Stimulated activated CD4-positive, alpha-beta T cell treated with anti-CD3 and anti-CD28 coated beads, Interleukin-1b, Interleukin-23, amount 100 ng/mL, for 1 hour (primary cell): ENCODE measurements around the gene DPH3.

ENCODE experiments used
- DNase-seq, 2 donors: peaks; one replicate each; pipeline ENCODE4 v3.0.0-alpha.2; 2020; ENCODE audit warnings: low read depth in 2 of 2

The DPH3 gene

DNA sequence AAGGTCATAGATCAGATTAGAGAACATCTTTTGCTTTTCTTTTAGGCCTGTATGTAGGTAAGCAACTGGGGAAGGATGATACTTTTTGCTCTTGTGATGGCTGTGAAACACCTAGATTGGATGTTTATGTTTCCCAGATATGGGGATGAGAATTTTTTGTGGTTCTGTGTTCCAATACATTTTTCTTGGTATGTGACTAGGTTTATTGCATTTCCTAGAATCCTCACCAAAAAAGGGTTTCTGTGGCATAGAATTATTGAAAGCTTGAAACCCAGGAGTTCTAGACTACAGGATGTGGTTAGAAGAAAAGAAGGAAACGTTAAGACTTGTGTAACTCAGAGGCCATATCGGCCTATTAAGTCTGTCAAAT is 26.1 kb upstream of the DPH3 start:
- DNase-seq, result no peak

DNA sequence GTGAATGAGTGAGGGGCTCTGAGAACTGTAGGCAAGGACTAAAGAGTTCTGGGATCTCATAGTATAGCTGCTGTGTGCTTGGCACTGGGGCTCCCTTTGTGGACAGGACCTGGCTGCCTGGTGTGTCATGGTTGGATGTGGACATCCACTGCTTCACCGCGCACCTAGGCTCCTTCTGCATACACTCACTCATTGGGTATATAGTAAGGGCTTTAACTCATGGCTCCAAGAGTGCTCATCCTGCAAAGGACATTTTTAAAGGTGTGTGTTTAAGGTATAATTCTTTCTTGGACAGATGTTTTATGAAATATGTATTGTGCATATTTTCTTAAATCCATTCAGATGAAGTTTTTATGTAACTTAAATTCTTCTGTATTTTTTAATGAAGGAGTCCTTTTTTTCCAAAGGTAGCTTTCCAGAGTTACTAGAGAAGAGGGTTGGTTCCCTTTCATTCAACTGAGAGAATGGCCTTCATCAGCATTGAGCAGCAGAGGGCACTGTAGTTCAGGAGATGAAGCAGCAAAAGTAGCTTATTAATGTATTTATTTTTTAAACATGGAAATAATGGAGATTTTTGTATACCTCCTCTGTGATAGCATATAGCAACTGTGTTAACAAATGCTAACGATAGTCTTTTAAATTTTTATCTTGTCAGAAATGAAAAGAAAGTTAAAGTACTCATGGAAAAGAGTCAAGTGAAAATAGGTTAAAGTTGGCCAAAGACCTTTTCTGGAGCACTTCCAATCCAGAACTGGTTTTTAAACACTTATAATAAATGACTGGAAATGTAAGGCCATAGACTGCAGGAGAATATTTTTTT is 25.5 kb upstream of the DPH3 start:
- DNase-seq, result no peak

DNA sequence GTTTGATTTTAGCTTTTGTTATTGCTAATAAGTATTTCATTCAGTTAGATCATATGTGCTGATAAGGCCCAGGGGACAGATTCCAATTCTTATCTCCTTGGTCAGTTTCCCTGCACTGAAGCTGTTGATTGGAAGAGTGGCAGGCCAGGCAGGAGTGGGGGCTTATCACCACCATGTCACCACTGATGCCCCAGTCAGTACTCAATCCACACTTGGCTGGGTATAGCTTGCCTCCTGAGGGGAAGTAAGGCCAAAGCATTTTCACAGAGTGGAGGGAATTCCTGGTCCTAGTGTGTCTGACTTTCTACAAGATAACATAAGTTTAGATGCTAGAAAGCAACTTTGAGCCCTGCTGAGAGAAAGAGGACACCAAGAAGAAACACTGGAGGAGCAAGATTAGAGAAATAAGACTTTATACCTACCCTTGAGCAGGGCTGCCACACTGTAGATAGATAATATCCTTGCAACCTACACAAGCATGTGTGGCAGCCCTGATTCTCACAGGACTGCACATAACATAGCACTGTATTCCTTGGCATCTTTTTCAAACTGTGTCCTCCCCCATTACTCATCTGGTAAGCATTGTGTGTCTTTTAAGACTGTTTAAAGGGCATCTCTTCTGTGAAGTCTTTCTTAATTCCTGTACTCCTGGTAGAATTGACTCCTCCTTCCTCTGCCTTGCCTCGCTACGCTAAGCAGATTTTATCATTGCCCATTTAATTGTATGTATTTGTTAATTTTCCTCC is 24.6 kb upstream of the DPH3 start:
- no peak for DNase-seq

DNA sequence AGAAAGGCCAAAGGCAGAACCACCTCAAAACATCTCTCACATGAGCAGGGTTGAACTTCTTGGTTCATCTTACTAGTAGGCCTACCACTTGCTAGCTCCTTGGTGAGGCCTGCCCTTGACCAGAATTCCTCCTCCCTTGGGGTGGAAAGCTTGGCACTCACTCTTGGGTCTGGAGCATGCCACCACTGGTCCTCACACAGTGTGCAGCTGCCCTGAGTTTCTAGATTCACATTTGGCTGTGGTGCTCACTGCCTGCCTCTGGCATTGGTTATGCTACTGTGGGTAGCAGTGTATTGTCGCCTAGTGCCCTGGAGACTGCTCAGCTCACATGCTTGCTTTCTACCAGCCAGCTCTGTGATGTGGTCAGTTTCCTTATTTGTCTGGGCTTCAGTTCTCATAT is 23.9 kb upstream of the DPH3 start:
- DNase-seq, result no peak

DNA sequence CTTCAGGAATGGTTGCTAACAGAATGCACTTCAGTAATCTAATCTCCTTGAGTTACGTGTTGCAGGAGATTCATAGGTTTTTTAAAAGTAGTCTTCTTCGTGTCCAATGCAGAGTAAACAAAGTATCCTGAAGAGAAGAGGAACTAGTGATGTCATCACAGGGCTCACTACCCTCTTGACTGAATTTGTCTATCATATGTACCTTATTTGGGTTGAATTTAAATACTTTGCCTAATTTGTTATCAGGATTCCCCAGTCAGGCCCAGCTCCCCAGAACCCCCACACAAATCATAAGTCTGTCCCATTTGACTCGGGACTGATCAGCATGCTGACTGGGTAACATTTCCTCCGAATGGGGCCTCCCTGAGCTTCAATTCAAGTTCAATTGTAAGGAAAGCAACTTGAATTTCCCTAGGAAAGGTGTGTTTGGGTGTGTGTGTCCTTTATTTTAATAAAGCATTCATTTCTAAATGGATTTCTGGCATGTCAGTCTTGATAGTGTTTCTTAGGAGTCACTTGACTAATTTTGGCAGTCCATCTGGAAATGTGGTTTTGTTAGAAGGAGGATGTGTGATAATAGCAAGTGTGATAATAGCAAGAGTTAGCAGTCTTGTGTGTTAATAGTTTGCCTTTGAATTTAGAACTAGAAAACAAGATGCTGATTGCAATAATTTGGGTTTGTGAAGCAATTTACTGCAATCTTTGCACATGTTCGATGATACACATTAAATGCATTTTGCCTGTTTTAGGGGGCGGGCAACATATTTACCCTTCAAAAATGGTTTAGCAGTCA is 22.2 kb upstream of the DPH3 start:
- no peak for DNase-seq

DNA sequence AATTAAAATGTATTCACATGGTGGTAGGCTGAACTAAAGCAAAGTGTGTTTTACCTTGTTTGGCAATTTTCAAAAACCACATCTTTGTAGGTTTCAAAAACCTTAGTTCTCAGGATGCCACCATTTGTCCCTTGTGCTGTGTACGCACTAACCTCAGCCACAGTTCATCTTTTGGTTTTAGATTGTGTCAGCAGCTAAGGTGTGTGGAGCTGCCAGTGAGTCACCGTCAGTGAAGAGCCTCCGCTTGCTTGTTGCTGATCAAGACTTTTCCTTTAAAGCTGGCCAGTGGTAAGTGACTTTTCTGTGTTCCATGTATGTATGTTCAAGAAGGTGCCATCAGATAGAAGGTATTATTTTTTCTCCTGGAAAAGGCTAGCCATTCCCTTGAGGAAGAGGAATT is 21.4 kb upstream of the DPH3 start:
- DNase-seq, result no peak

DNA sequence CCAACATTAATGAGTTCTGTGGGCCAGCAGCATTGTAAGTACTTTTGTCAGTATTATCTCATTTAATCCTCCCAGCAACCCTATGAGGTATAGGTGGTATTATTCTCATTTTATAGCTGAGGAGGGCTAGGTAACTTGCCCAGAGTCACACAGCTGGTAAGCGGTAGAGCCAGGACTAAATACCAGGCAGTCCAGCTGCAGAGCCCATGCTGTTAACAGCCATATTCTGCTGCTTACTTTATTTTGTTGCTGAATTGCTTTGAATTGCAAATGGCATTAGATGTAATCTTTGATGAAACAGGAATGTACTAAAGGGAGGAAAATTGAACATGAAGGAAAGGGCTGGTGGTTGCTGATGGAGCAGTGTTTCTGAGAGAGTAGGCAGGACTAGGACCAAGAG is 19.9 kb upstream of the DPH3 start:
- no peak for DNase-seq

DNA sequence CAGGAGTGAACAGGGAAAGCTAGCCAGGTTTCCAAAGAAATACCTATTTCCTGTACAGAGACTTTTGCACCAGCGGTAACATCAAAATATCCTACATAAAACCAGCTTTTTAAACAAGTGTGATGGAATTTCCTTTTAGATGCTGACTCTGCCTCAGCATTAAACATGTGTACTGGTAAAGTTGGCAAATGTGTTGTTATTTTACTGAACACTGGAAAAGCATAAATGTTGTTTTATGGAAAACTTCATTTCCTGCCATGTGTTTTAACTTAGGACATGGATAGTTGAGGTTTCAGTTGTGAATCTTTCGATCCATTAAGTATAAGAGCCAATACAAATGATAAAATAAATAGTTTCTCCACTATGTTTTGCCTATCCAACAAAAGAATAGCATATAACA is 15.9 kb upstream of the DPH3 start:
- DNase-seq, result no peak

DNA sequence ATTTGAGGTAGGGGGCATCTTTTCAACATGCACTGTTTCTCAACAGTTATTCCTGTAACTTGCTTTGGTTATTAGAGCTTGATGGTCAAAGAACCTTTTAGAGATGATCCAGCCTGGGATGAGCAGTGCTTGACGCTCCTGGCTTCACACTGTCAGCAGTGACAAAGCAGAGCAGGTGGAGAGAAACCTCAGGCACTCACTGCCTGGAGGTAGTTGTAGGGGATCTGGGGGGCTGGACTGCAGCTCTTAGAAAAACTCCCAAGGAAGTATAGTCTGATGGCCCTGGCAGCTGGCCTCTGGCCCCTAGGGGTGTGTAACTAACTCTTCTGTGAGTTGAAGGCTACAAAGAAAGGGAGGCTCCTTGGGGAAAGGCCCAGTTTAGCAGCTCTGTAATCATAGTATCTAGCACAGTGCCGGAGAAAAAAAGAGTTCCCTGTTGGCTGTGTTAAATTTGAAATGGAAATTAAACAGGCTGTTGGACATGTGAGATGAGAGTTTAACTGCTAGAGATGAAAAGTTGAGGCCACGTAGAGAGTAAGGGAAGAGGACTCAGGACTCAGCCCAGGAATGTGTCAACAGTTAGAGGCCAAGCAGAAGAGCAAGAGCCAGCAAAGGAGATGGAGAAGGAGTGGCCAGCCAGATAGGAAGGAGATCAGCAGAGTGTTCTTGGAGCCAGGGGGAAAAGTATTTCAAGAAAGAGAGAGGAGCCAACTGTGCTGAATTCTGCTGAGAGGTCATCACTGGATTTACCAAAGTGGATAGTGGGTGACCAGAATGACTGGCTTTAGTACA is 14.5 kb upstream of the DPH3 start:
- DNase-seq, result no peak

DNA sequence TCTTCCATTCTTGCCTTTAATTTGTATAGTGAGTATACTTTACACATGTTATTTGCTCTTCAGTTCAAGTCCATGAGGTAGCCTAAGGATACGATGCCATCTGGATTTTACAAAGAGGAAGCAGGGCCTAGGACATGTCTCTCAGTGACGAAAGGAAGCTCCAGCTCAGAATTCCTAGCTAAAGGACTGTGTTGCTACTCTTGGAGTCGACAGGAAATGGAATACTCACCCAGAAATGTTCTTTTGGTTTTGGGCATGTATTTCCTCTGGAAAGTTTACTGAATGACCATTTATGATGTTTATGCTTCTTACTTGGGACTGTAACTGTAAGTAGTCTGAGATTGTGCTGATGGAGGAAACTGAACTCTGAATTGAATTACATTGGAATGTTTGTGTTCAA is 12.7 kb upstream of the DPH3 start:
- no peak for DNase-seq

DNA sequence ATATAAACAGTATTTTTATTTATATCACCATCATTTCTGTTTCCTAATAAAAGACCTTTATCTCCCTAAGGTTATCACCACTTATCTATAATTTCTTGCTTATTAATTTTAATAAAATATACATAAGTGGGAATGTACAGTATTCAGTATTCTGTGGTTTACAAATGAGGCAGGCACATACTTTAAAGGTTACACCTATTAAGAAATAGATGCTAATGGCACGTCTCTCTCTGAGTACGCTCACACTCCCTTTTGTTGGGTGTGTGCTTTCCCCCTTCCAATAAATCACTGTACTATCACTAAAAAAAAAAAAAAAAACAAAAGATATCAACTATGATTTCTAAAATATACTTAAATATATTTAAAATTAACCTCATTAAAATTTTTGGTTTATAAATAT is 9.1 kb upstream of the DPH3 start:
- no peak for DNase-seq

DNA sequence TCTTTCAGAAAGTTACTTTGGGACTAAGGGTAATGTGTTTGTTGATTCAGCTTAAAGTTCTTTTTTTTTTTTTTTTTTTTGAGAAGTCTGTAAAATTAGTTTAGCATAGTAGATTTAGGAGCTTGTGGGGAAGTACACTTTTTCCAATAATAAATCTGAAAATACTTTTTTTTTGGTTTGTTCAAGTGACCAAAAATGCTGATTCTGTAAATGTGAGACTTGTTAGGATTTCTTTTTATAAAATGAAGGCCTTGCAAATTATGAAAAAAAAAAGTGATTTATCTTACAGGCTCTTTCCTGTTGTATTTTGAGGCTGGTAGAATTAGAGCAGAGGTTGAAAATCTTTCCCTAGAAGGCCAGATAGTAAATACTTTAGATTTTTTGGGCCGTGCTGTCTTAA is 7.8 kb upstream of the DPH3 start:
- DNase-seq, result no peak

DNA sequence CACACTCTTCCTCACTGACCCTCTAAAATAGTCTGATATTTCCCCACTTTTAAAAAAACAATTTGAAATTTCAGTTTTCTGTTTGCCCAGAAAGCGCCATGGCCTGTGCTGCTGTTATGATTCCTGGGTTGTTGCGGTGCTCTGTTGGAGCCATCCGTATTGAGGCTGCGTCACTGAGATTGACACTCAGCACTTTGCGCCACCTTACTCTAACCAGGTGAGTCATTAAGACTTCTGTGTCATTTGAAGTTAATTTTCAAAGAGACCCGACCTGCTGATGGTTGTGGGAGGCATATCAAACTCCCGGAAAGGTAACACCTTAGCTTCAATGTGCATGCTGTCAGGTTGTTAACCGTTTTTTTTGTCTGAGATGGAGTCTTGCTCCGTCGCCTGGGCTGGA is 6.1 kb upstream of the DPH3 start:
- DNase-seq, result no peak

DNA sequence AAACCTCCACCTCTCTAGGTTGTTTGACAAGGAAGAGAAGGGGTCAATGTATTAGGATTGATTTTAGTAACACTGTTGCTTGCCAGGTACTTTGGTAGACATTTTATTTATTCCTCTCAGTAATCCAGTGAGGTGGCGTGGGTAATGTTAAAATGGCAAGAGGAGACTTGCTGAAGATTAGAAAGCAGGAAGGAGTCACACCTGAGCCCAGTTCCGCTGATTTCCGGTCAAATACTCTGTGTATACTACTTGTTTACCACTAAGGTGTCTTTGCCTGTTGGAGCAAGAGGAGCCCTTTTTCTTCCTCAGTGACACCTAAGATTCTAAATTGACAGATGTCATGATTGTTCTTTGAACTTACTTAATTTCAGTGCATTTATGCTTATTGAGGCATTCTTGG is 2.0 kb upstream of the DPH3 start:
- no peak for DNase-seq

DNA sequence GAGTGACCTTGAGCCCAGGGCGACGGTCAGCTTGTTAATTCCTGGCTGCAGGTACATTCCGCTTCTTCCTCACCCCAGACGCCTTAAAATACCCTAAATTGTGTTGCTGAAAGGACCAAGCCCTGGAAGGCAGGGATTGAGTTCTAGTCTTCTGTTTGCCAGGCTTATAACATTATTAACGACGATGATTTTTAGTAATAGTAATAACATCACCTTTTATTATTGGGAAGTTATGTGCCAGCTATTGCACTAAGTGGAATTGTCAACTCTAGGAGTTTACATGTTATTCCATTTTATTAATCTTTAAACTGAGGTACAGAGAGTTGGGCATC is 678 bp upstream of the DPH3 start:
- DNase-seq, result no peak

DNA sequence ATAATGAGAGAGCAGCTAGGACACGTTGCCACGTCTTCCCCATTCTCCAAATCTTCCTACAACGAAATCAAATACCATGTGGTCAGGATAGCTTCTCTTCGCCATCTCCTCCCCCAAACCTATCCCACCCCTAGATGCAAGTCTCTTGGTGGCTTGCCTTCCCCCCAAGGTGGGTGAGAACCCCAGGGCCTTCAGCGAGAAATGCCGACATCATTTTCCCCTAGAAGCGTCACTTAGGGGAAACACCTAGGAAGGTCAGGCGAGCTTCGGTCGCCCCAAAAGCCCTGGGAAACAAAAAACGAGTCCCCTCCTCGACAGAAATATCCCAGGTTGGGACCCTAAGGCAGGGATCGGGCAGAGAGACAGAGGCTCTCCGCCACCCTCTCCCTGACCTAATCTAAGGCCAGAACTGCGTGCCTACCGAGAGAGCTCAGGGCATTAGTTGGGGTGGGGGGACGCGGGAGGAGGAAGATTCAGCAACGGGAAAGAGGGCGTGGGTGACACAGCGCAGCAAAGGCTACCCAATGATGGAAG is 502 bp downstream of the DPH3 start:
- DNase-seq, result no peak

DNA sequence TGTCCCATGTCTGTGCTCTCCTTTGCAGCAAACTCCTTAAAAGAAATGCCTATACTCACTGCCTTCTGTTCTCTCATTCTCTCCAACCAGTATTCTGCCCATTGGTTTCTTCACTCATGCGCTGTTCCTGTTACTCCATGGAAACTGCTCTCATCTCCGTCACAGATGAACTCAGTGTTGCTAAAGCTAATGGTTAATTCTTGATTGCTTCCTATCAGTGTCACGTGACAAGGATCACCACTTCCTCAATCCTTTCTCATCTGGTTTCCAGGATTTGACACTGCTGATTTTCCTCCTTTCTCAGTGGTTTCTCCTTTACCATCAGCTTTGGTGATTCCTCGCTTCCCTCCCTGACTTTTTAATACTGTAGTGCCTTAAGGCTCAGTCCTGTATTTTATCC is 2.6 kb downstream of the DPH3 start:
- no peak for DNase-seq

DNA sequence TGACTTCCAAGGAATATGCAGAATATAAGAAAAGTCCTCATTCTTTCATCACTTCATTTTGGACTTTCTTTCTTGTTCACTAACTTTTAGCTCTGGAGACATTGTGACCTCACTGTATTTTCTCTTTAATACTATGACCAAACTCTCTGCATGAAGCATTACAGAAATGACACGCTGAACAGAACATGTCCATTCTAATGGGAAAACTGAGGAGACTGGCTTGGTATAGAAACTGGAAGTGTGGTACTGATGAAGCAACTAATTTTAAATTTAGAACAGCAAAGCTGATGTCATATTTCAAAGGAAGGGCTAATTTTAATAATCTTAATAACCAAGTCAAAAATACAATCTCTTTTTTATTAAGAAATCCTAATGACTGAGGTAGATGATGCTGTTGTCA is 4.7 kb downstream of the DPH3 start:
- no peak for DNase-seq

DNA sequence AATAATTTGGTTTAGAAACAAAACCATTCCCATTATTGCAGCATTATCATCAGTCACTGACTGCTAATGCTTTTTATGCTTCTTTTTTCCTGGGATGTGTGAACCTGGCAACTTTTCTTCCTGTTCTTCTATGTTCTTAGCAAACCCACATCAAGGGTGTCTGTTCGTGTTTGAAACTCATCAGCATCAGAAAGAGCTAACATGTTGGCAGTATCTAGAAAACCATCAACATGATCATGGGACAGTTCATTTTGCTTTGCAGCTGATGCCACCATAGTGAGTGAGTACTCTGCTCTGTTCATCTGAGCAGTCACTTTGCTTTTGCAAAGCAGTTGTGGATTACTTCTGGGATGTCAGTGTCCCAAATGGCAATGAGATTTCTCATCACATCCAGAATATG is 5.9 kb downstream of the DPH3 start:
- DNase-seq, result no peak

DNA sequence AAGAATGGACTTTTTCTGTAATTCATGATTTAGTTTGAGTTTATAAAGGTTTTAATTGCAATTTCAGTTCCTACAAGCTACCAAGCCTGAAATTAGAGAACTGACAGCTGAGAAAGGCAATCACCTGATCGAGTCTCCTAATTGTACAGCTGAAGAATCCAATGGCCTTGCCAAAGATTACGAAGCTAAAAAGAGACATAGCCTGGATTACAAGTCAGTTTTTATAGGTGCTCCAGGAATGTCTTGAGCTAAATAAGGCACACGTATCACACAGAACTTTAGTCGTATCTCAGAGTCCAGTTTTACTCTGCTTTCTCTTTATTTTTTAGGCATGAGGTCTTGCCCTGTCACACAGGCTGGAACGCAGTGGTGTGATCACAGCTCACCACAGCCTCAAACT is 6.6 kb downstream of the DPH3 start:
- DNase-seq, result no peak

DNA sequence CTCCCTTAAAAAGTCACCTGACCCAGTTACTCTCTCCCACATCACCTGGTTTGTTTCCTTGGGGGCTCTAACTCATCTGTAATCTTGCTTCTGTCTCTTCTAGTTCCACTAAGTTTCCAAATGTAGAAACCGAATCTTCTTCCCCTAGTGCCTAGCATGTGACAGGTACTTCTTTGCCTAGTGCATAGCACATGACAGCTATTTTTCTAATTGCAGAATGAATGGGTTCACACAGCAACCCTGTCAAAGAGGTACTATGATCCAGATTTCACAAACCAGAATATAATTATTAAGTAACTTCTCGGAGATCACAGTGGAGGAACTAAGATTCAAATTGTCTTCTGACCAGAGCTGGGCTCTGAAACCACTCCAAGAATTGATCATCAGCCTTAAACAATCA is 7.4 kb downstream of the DPH3 start:
- no peak for DNase-seq

DNA sequence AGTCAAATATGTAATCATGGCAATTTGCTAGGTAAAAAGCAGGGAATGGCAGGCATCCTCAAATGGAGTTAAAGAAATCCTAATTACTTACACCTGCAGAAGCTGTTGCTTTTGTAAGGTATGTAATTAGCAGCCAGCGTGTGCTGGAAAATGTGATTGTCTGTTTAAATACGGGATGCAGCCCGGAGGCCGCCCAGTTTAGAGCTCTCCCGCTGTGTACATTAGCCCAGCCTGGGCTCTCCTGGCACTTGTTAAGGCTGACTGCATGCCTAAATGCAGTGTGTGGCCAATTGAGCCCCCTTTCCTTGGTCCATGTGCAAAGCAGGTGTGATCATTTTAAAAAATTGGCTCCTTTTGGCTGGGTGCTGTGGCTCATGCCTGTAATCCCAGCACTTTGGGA is 9.0 kb downstream of the DPH3 start:
- DNase-seq, result no peak
